Bronchial epithelial cell (primary cell): Measurements from ENCODE around the gene TNNT2. TPM values are rescaled to one million over a fixed set of nuclear protein-coding genes. Genes with fewer than 3 reads are reported as not detected.
A peak's percentile ranks its signal among the peaks of the same experiment; 100 is the strongest.

Experiments used
- DNase-seq: peaks from one replicate; pipeline ENCODE4 v3.0.0-alpha.2; 2010; ENCODE audit warnings: low read depth
- FAIRE-seq: peaks from 2 replicates; lab custom pipeline; 2011; peaks lifted over from hg19 to GRCh38; lab: Jason Lieb, UNC
- H3K27me3 ChIP-seq: 2 replicates; pipeline ENCODE4 v1.5.1; 2011; ENCODE audit warnings: low read length; ENCODE audit not compliant: control insufficient read depth, insufficient read depth
- H3K36me3 ChIP-seq: 2 replicates; pipeline ENCODE4 v1.5.1; 2011; ENCODE audit warnings: low read length; ENCODE audit not compliant: control insufficient read depth, insufficient read depth
- H3K4me3 ChIP-seq: 2 replicates; pipeline ENCODE4 v1.5.1; 2011; ENCODE audit warnings: mild to moderate bottlenecking, low read depth, low read length, control low read depth
- CTCF ChIP-seq: IDR thresholded peaks from 2 replicates; pipeline ENCODE4 v1.5.1; 2011; ENCODE audit warnings: mild to moderate bottlenecking, moderate library complexity, low read length, control low read depth, inconsistent platforms; ENCODE audit not compliant: insufficient read depth, severe bottlenecking
- total RNA-seq: library from RNA; depleted of rRNA; stranded (reverse); fragments of >200 nt; gene quantifications from 2 replicates; pipeline ENCODE4 v1.2.1, GENCODE V29; 2014

Gene TNNT2
- total RNA-seq, 1 donor from 2014 or later = 0.26 TPM

GRCh38 chr1:201310251-201310985, 67.1 kb downstream of the TNNT2 start:
- no peak for TF ChIP-seq CTCF
- no peak for DNase-seq
- peaks cover 38% of the 10 kb centered on the region for H3K36me3 ChIP-seq
- H3K27me3 ChIP-seq = no peaks in the 10 kb centered on the region
- no peak for FAIRE-seq
- H3K4me3 ChIP-seq = no peak overlapping the region

GRCh38 chr1:201309416-201309815, 68.1 kb downstream of the TNNT2 start:
- Histone ChIP-seq H3K27me3 (no peaks in the 10 kb centered on the region), H3K4me3 (no peak overlapping the region), H3K36me3 (peaks cover 34% of the 10 kb centered on the region)
- peak; percentile 33 for TF ChIP-seq CTCF
- DNase-seq = peak; percentile 69
- FAIRE-seq = peak; percentile 80

Other genes starting within 250 kb of the TNNT2 start
- 66.9 and 104 TPM in 2 replicates for gene TMEM9, start 223.2 kb downstream of the TNNT2 start, total RNA-seq
- under 0.01 and 0.26 TPM in 2 replicates for gene IGFN1, start 186.9 kb downstream of the TNNT2 start, total RNA-seq
- gene PKP1, start 94.2 kb downstream of the TNNT2 start, total RNA-seq = 117 and 337 TPM in 2 replicates
- 156 and 220 TPM in 2 replicates for gene LAD1, start 21.6 kb upstream of the TNNT2 start, total RNA-seq
- gene TNNI1, start 44.0 kb upstream of the TNNT2 start, total RNA-seq = under 0.01 TPM in 1 of 2 replicates, not detected in the other
- 118 and 190 TPM in 2 replicates for gene PHLDA3, start 91.5 kb upstream of the TNNT2 start, total RNA-seq
- 257 and 258 TPM in 2 replicates for gene CSRP1, start 129.4 kb upstream of the TNNT2 start, total RNA-seq
- 1.4 and 1.6 TPM in 2 replicates for gene NAV1, start 161.4 kb upstream of the TNNT2 start, total RNA-seq